Loucy (cell line): ENCODE results near the gene VPS29.
"Not testable (repeated sequence)": the region's sequence is repeated elsewhere in the genome, so short reads cannot be mapped to it uniquely, and the experiment has no call there.

Experiments used
- H2AFZ ChIP-seq: fragments of 200-600 bp; sonication (generic); 2 replicates; pipeline ENCODE4 v1.6.0; 2016; ENCODE audit warnings: antibody characterized with exemption, mild to moderate bottlenecking, low read length, moderate library complexity
- H3F3A ChIP-seq: fragments of 200-600 bp; 2 replicates; pipeline ENCODE4 v1.6.0; 2016; ENCODE audit warnings: antibody characterized with exemption, low read depth, mild to moderate bottlenecking
- H3K27me3 ChIP-seq: fragments of 200-600 bp; sonication (generic); 2 replicates; pipeline ENCODE4 v1.6.1; 2014; ENCODE audit warnings: low read length, mild to moderate bottlenecking; ENCODE audit not compliant: insufficient read depth, poor library complexity, severe bottlenecking
- H3K36me3 ChIP-seq: fragments of 200-600 bp; sonication (generic); 2 replicates; pipeline ENCODE4 v1.6.1; 2016; ENCODE audit warnings: low read length; ENCODE audit not compliant: insufficient read depth
- H3K4me1 ChIP-seq: fragments of 200-600 bp; sonication (generic); 2 replicates; pipeline ENCODE4 v1.5.1; 2014; ENCODE audit warnings: low read length, mild to moderate bottlenecking; ENCODE audit not compliant: insufficient read depth, poor library complexity, severe bottlenecking
- H3K4me2 ChIP-seq: fragments of 200-600 bp; sonication (generic); 2 replicates; pipeline ENCODE4 v1.6.0; 2014; ENCODE audit warnings: antibody characterized with exemption, low read length, low read depth, mild to moderate bottlenecking; ENCODE audit not compliant: poor library complexity, severe bottlenecking
- H3K4me3 ChIP-seq: fragments of 200-600 bp; sonication (generic); 2 replicates; pipeline ENCODE4 v1.5.1; 2014; ENCODE audit warnings: low read length, mild to moderate bottlenecking, mixed read lengths; ENCODE audit not compliant: poor library complexity, severe bottlenecking
- H3K79me2 ChIP-seq: fragments of 200-600 bp; sonication (generic); 2 replicates; pipeline ENCODE4 v1.6.1; 2014; ENCODE audit warnings: low read length; ENCODE audit not compliant: insufficient read depth
- H3K9ac ChIP-seq: fragments of 200-600 bp; sonication (generic); 2 replicates; pipeline ENCODE4 v1.6.0; 2014; ENCODE audit warnings: mild to moderate bottlenecking, low read depth, low read length, moderate library complexity; ENCODE audit not compliant: poor library complexity, severe bottlenecking
- H3K9me2 ChIP-seq: fragments of 200-600 bp; sonication (generic); replicated peaks from 2 replicates; pipeline ENCODE4 v1.6.1; 2016; ENCODE audit warnings: low read depth, low read length, mixed read lengths
- H3K9me3 ChIP-seq: fragments of 200-600 bp; sonication (generic); 2 replicates; pipeline ENCODE4 v1.6.1; 2014; ENCODE audit warnings: mild to moderate bottlenecking, antibody characterized with exemption, low read length, low read depth; ENCODE audit not compliant: insufficient read depth
- H4K20me1 ChIP-seq: fragments of 200-600 bp; sonication (generic); 2 replicates; pipeline ENCODE4 v1.6.0; 2014; ENCODE audit warnings: antibody characterized with exemption, low read length, mild to moderate bottlenecking; ENCODE audit not compliant: insufficient read depth, poor library complexity, severe bottlenecking
- CTCF ChIP-seq: fragments of 200-600 bp; sonication (generic); conservative IDR thresholded peaks from 2 replicates; pipeline ENCODE4 v1.5.1; 2014; ENCODE audit warnings: mild to moderate bottlenecking, antibody characterized with exemption, low read length
- EZH2phosphoT487 ChIP-seq: fragments of 200-600 bp; IDR thresholded peaks from 2 replicates; pipeline ENCODE4 v1.6.1; 2018; ENCODE audit warnings: antibody characterized with exemption, mild to moderate bottlenecking, moderate library complexity, borderline replicate concordance

Gene VPS29

GRCh38 chr12:110531741-110532333, 29.9 kb upstream of the VPS29 start:
- H4K20me1 ChIP-seq: no peaks in the 10 kb centered on the region
- no peaks in the 10 kb centered on the region for H3K79me2 ChIP-seq
- no peak overlapping the region for H3K4me3 ChIP-seq
- no peak overlapping the region for H2AFZ ChIP-seq
- TF ChIP-seq CTCF: no peak
- TF ChIP-seq EZH2phosphoT487: no peak
- H3K9me3 ChIP-seq: no peaks in the 10 kb centered on the region
- no peaks in the 10 kb centered on the region for H3K27me3 ChIP-seq
- peaks cover 45% of the 10 kb centered on the region for H3K36me3 ChIP-seq
- no peaks in the 10 kb centered on the region for H3F3A ChIP-seq
- peak overlapping the region; percentile 1 for H3K4me2 ChIP-seq
- H3K9me2 ChIP-seq: no peaks in the 10 kb centered on the region
- H3K4me1 ChIP-seq: peaks cover 9% of the 10 kb centered on the region
- H3K9ac ChIP-seq: no peak overlapping the region

GRCh38 chr12:110530511-110530910, 28.6 kb upstream of the VPS29 start:
- H3K9ac ChIP-seq: no peak overlapping the region
- H2AFZ ChIP-seq: no peak overlapping the region
- TF ChIP-seq CTCF: no peak
- no peak for TF ChIP-seq EZH2phosphoT487
- H3F3A ChIP-seq: no peaks in the 10 kb centered on the region
- no peaks in the 10 kb centered on the region for H3K79me2 ChIP-seq
- peaks cover 9% of the 10 kb centered on the region for H3K4me1 ChIP-seq
- no peak overlapping the region for H3K4me2 ChIP-seq
- no peaks in the 10 kb centered on the region for H3K9me2 ChIP-seq
- H3K4me3 ChIP-seq: no peak overlapping the region
- H3K36me3 ChIP-seq: peaks cover 32% of the 10 kb centered on the region; the same call in 1 of the 2 replicates
- H3K27me3 ChIP-seq: no peaks in the 10 kb centered on the region
- H4K20me1 ChIP-seq: no peaks in the 10 kb centered on the region
- H3K9me3 ChIP-seq: no peaks in the 10 kb centered on the region

GRCh38 chr12:110528277-110528839, 26.4 kb upstream of the VPS29 start:
- Histone ChIP-seq H3K4me2 (no peak overlapping the region), H3K79me2 (no peaks in the 10 kb centered on the region), H3K27me3 (no peaks in the 10 kb centered on the region), H2AFZ (no peak overlapping the region), H3K9me3 (no peaks in the 10 kb centered on the region), H3K4me3 (no peak overlapping the region), H4K20me1 (no peaks in the 10 kb centered on the region), H3F3A (no peaks in the 10 kb centered on the region), H3K9ac (no peak overlapping the region), H3K4me1 (peaks cover 9% of the 10 kb centered on the region), H3K36me3 (peaks cover 18% of the 10 kb centered on the region; the same call in 1 of the 2 replicates), H3K9me2 (no peaks in the 10 kb centered on the region)
- TF ChIP-seq EZH2phosphoT487: no peak
- no peak for TF ChIP-seq CTCF

GRCh38 chr12:110520876-110521712, 19.2 kb upstream of the VPS29 start:
- not testable (repeated sequence) for H4K20me1 ChIP-seq, H3K9me3 ChIP-seq, H3K9me2 ChIP-seq, H3K4me3 ChIP-seq, H3K4me2 ChIP-seq, H3K9ac ChIP-seq, H3K79me2 ChIP-seq, H3K36me3 ChIP-seq, H3K4me1 ChIP-seq, H2AFZ ChIP-seq, H3F3A ChIP-seq, H3K27me3 ChIP-seq

- H3K79me2 ChIP-seq, H3K27me3 ChIP-seq, H4K20me1 ChIP-seq, H3F3A ChIP-seq, H3K4me2 ChIP-seq, H3K9me2 ChIP-seq, H3K4me1 ChIP-seq, H3K4me3 ChIP-seq, H3K36me3 ChIP-seq, H3K9me3 ChIP-seq, H3K9ac ChIP-seq, H2AFZ ChIP-seq: not testable (repeated sequence)
Observed at GRCh38 chr12:110518014-110518413, 16.1 kb upstream of the VPS29 start.
